MM.1S (cell line): ENCODE results near the gene RAI1.

ENCODE experiments used
- DNase-seq: peaks from one replicate; pipeline ENCODE4 v3.0.0-alpha.2; 2015
- H2AFZ ChIP-seq: fragments of 300-600 bp; sonication (generic); 2 replicates; pipeline ENCODE4 v1.6.0; 2016; ENCODE audit warnings: antibody characterized with exemption, low read length
- H3F3A ChIP-seq: fragments of 300-600 bp; sonication (generic); 2 replicates; pipeline ENCODE4 v1.6.1; 2016; ENCODE audit warnings: mild to moderate bottlenecking, antibody characterized with exemption, low read length, moderate library complexity, mixed read lengths; ENCODE audit not compliant: insufficient read depth
- H3K27ac ChIP-seq: fragments of 300-600 bp; sonication (generic); 2 replicates; pipeline ENCODE4 v1.5.1; 2016; ENCODE audit warnings: mild to moderate bottlenecking, low read length
- H3K27me3 ChIP-seq: fragments of 300-600 bp; sonication (generic); replicated peaks from 2 replicates; pipeline ENCODE4 v1.6.0; 2016; ENCODE audit warnings: low read length; ENCODE audit not compliant: insufficient read depth
- H3K36me3 ChIP-seq: fragments of 300-600 bp; sonication (generic); replicated peaks from 2 replicates; pipeline ENCODE4 v1.6.1; 2016; ENCODE audit warnings: mild to moderate bottlenecking, low read length, mixed read lengths; ENCODE audit not compliant: insufficient read depth
- H3K4me1 ChIP-seq: fragments of 300-600 bp; sonication (generic); 2 replicates; pipeline ENCODE4 v1.6.1; 2016; ENCODE audit warnings: low read length, mixed read lengths
- H3K4me2 ChIP-seq: fragments of 300-600 bp; sonication (generic); 2 replicates; pipeline ENCODE4 v1.6.0; 2016; ENCODE audit warnings: low read depth, low read length
- H3K4me3 ChIP-seq: fragments of 300-600 bp; sonication (generic); 2 replicates; pipeline ENCODE4 v1.5.1; 2016; ENCODE audit warnings: low read length, mixed read lengths
- H3K79me2 ChIP-seq: fragments of 300-600 bp; sonication (generic); 2 replicates; pipeline ENCODE4 v1.6.1; 2016; ENCODE audit warnings: mixed run types, low read length, mixed read lengths
- H3K9ac ChIP-seq: fragments of 300-600 bp; sonication (generic); 2 replicates; pipeline ENCODE4 v1.6.1; 2016; ENCODE audit warnings: low read length, mixed read lengths
- H3K9me2 ChIP-seq: fragments of 300-600 bp; sonication (generic); replicated peaks from 2 replicates; pipeline ENCODE4 v1.6.1; 2016; ENCODE audit warnings: mild to moderate bottlenecking, low read length, mixed read lengths; ENCODE audit not compliant: insufficient read depth
- H3K9me3 ChIP-seq: fragments of 300-600 bp; sonication (generic); replicated peaks from 2 replicates; pipeline ENCODE4 v1.6.1; 2016; ENCODE audit warnings: mild to moderate bottlenecking, low read length, mixed read lengths; ENCODE audit not compliant: insufficient read depth
- H4K20me1 ChIP-seq: fragments of 300-600 bp; sonication (generic); 2 replicates; pipeline ENCODE4 v1.6.1; 2016; ENCODE audit warnings: mild to moderate bottlenecking, low read length, moderate library complexity, mixed read lengths; ENCODE audit not compliant: insufficient read depth
- EZH2 ChIP-seq: fragments of 300-600 bp; sonication (generic); optimal IDR thresholded peaks from 2 replicates; pipeline ENCODE3; 2017; ENCODE audit warnings: low read depth, mild to moderate bottlenecking, antibody characterized with exemption, low read length, mixed read lengths
- EZH2phosphoT487 ChIP-seq: fragments of 300-600 bp; sonication (generic); IDR thresholded peaks from 2 replicates; pipeline ENCODE4 v1.6.1; 2018; ENCODE audit warnings: antibody characterized with exemption, low read length
- TF ChIP-seq, protein P1 (sequence below): fragments of 300-600 bp; sonication (generic); IDR thresholded peaks from 2 replicates; pipeline ENCODE4 v1.5.1; 2016; ENCODE audit warnings: antibody characterized with exemption, low read length, mixed read lengths

Gene RAI1

GRCh38 chr17:17745476-17746455 is 64.5 kb downstream of the RAI1 start:
- H3K79me2 ChIP-seq, result peaks cover 17% of the 10 kb centered on the region; the same call in 1 of the 2 replicates
- no peak overlapping the region for H3K9ac ChIP-seq
- H3F3A ChIP-seq, result no peaks in the 10 kb centered on the region
- no peaks in the 10 kb centered on the region for H3K36me3 ChIP-seq
- DNase-seq, result no peak
- no peak overlapping the region for H3K4me2 ChIP-seq
- no peak overlapping the region for H3K27ac ChIP-seq
- H3K4me1 ChIP-seq, result 0 out of 2 replicates have a peak, but pooled peaks cover 4% of the 10 kb centered on the region
- H3K9me3 ChIP-seq, result no peaks in the 10 kb centered on the region
- TF ChIP-seq EZH2 (no peak), EZH2phosphoT487 (no peak)
- TF ChIP-seq, protein P1, sequence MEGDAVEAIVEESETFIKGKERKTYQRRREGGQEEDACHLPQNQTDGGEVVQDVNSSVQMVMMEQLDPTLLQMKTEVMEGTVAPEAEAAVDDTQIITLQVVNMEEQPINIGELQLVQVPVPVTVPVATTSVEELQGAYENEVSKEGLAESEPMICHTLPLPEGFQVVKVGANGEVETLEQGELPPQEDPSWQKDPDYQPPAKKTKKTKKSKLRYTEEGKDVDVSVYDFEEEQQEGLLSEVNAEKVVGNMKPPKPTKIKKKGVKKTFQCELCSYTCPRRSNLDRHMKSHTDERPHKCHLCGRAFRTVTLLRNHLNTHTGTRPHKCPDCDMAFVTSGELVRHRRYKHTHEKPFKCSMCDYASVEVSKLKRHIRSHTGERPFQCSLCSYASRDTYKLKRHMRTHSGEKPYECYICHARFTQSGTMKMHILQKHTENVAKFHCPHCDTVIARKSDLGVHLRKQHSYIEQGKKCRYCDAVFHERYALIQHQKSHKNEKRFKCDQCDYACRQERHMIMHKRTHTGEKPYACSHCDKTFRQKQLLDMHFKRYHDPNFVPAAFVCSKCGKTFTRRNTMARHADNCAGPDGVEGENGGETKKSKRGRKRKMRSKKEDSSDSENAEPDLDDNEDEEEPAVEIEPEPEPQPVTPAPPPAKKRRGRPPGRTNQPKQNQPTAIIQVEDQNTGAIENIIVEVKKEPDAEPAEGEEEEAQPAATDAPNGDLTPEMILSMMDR, result no peak
- H2AFZ ChIP-seq, result no peak overlapping the region
- no peaks in the 10 kb centered on the region for H4K20me1 ChIP-seq
- no peak overlapping the region for H3K4me3 ChIP-seq
- H3K27me3 ChIP-seq, result no peaks in the 10 kb centered on the region
- no peaks in the 10 kb centered on the region for H3K9me2 ChIP-seq

GRCh38 chr17:17748179-17748578 is 66.9 kb downstream of the RAI1 start:
- Histone ChIP-seq H3F3A (no peaks in the 10 kb centered on the region; the same call in 1 of the 2 replicates), H4K20me1 (no peaks in the 10 kb centered on the region), H3K4me3 (no peak overlapping the region), H3K9me2 (no peaks in the 10 kb centered on the region), H3K4me2 (no peak overlapping the region), H3K79me2 (peaks cover 26% of the 10 kb centered on the region), H3K9me3 (no peaks in the 10 kb centered on the region), H2AFZ (no peak overlapping the region), H3K9ac (no peak overlapping the region), H3K4me1 (peaks cover 19% of the 10 kb centered on the region), H3K27ac (no peak overlapping the region), H3K36me3 (no peaks in the 10 kb centered on the region), H3K27me3 (no peaks in the 10 kb centered on the region)
- TF ChIP-seq EZH2phosphoT487, result no peak
- no peak for DNase-seq

DNA sequence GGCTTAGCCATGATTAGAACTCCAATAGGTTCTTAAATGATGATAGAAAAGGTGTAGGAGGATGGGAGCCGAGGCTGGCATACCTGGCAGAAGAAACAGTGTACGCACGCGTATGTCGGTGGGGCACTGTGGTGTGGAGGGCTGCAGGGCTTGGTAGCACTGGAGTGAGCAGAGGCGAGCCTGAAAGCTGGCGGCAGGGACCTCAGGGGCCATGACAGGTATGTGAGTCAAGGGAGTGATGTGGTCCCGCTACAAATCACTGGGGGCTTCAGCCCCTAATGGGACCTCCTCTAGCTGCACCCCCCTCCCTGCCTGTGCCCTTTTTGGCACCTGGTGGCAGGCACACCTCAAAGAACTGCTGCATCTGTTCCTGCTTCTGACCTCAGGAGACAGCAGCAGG is 67.3 kb downstream of the RAI1 start:
- Histone ChIP-seq H4K20me1 (no peaks in the 10 kb centered on the region), H3K4me1 (peaks cover 19% of the 10 kb centered on the region), H3K9me3 (no peaks in the 10 kb centered on the region), H3F3A (no peaks in the 10 kb centered on the region; the same call in 1 of the 2 replicates), H2AFZ (no peak overlapping the region), H3K36me3 (no peaks in the 10 kb centered on the region), H3K27ac (no peak overlapping the region), H3K4me2 (no peak overlapping the region), H3K9ac (no peak overlapping the region), H3K27me3 (no peaks in the 10 kb centered on the region), H3K9me2 (no peaks in the 10 kb centered on the region), H3K4me3 (no peak overlapping the region), H3K79me2 (peaks cover 26% of the 10 kb centered on the region)
- TF ChIP-seq EZH2phosphoT487 (no peak), EZH2 (no peak)
- TF ChIP-seq, protein P1, result no peak
- no peak for DNase-seq
